ENCODE data around the gene VEZF1. TPM values are rescaled to one million over a fixed set of nuclear protein-coding genes. Genes with fewer than 3 reads are reported as not detected.

Gene VEZF1
- total RNA-seq, 6 donors from 2014 or later, result 36.4 to 99.7 (median 72.5) TPM

DNA sequence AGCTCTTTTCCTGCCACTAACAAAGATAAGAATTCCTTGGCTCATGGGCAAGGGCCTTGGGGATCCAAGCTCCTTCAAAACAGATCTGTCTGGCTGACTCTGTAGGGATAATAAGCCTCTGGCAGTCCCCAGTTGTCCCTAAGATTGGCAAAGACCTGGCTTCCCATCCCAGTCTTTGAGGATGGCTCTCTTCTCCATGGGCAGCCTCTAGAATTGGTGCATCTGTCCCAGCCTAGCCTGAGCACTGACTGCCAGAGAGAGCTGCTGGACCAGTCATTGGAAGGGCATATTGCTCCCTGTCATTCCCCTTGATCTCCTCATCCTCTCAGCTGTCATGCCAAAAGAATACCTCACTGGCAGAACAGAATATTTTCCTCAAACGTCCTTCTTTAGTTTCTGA lies 19.6 kb downstream of the VEZF1 start:
- DNase-seq, result no peak
- no peaks in the 10 kb centered on the region for H3K27me3 ChIP-seq
- no peaks in the 10 kb centered on the region for H3K9me3 ChIP-seq
- TF ChIP-seq POLR2A (IDR thresholded peaks at IDR 0.05), result no peak
- no peak for TF ChIP-seq CTCF (IDR thresholded peaks at IDR 0.05)
- TF ChIP-seq POLR2AphosphoS5 (IDR thresholded peaks at IDR 0.05), result no peak
- no peak for TF ChIP-seq EP300 (IDR thresholded peaks at IDR 0.05)
- H3K36me3 ChIP-seq, result peaks cover 4 to 19% (median 8%) of the 10 kb centered on the region in 4 donors
- no peak overlapping the region for H3K27ac ChIP-seq
- WGBS, 2 donors, result 48 to 80% methylated on average over 1 of the region's 1 CpG
- no peak overlapping the region for H3K4me3 ChIP-seq
- ATAC-seq (ENCODE audit: low FRiP score in 2 of 2), result no peak
- H3K4me1 ChIP-seq, result no peaks in the 10 kb centered on the region

DNA sequence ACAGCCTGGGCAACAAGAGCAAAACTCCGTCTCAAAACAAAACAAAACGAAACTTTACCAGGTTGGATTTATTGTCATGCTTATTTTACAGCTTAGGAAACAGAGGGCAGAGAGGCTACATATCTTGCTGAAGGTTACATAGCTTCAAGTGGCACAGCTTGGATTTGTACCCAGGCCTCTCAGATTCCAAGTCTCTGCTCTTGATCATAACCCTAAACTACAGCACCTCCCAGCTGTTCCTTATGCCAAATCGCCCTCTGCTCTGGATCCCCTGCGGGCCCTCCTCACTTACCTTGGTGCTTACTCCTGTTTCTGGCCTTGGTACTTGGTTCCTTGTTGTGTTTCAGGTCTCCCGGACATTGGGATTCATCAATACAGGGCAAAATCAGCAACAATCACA lies 21.2 kb downstream of the VEZF1 start:
- Histone ChIP-seq H3K4me1 (no peaks in the 10 kb centered on the region), H3K27me3 (no peaks in the 10 kb centered on the region), H3K36me3 (peaks cover 0 to 4% (median 0%) of the 10 kb centered on the region in 4 donors), H3K4me3 (no peak overlapping the region), H3K9me3 (no peaks in the 10 kb centered on the region), H3K27ac (no peak overlapping the region)
- WGBS, 2 donors, result 68 to 87% methylated on average over 5 of the region's 5 CpGs
- DNase-seq (no peak), ATAC-seq (ENCODE audit: low FRiP score in 2 of 2) (no peak)
- no peak for TF ChIP-seq EP300 (IDR thresholded peaks at IDR 0.05)
- TF ChIP-seq CTCF (IDR thresholded peaks at IDR 0.05), result no peak
- TF ChIP-seq POLR2AphosphoS5 (IDR thresholded peaks at IDR 0.05), result no peak

DNA sequence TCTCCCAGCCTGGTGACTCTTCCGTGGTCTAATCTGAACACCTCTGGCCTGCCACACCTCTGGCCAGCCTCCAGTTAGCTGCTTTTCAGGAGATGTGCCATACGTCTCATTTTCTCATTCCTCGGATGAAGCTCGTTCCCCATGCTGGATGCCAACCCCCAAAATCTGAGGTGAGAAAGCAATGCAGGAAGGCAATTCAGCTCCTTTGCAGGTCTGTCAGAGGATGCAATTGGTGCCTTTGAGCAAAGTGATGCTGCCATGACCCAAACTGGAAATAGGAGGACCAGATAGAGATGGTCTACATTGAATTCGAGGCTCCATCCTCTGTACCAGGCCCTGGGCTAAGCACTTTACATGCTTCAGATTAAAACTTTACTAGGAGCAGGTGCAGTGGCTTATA lies 21.8 kb downstream of the VEZF1 start:
- no peaks in the 10 kb centered on the region for H3K36me3 ChIP-seq
- no peak overlapping the region for H3K4me3 ChIP-seq
- no peaks in the 10 kb centered on the region for H3K27me3 ChIP-seq
- DNase-seq (no peak), ATAC-seq (ENCODE audit: low FRiP score in 2 of 2) (no peak)
- H3K4me1 ChIP-seq, result no peaks in the 10 kb centered on the region
- H3K27ac ChIP-seq, result no peak overlapping the region
- TF ChIP-seq POLR2AphosphoS5 (IDR thresholded peaks at IDR 0.05), result no peak
- TF ChIP-seq CTCF (IDR thresholded peaks at IDR 0.05), result no peak
- TF ChIP-seq POLR2A (IDR thresholded peaks at IDR 0.05), result no peak
- no peak for TF ChIP-seq EP300 (IDR thresholded peaks at IDR 0.05)
- WGBS, 2 donors, result 89 to 92% methylated on average over 5 of the region's 5 CpGs
- H3K9me3 ChIP-seq, result no peaks in the 10 kb centered on the region

- no peaks in the 10 kb centered on the region for H3K4me1 ChIP-seq
- H3K4me3 ChIP-seq, result no peak overlapping the region
- H3K27me3 ChIP-seq, result no peaks in the 10 kb centered on the region
- H3K36me3 ChIP-seq, result no peaks in the 10 kb centered on the region
- no peaks in the 10 kb centered on the region for H3K9me3 ChIP-seq
- ATAC-seq (ENCODE audit: low FRiP score in 2 of 2), result no peak
- TF ChIP-seq CTCF (IDR thresholded peaks at IDR 0.05) (no peak), POLR2AphosphoS5 (IDR thresholded peaks at IDR 0.05) (no peak), EP300 (IDR thresholded peaks at IDR 0.05) (no peak), POLR2A (IDR thresholded peaks at IDR 0.05) (no peak)
- 87 to 89% methylated on average over 21 to 26 of the region's 26 CpGs for WGBS, 2 donors
- no peak overlapping the region for H3K27ac ChIP-seq
- peak in 1 of 2 donors; percentile 40 for DNase-seq
Observed at GRCh38 chr17:57965521-57966160, 22.4 kb downstream of the VEZF1 start.

DNA sequence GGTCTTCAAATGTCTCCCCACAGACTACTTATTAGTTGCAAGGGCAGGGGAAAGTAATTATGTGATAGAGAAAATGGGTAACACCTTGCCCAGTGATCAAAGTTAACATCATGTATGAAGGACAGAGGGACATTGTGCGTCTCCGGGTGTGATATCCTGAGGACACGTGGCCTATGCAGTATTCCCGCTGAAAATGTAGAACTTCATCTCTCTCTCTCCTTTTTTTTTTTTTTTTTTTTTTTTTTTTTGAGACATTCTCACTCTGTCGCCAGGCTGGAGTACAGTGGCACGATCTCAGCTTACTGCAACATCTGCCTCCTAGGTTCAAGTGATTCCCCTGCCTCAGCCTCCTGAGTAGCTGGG lies 24.9 kb downstream of the VEZF1 start:
- no peaks in the 10 kb centered on the region for H3K36me3 ChIP-seq
- no peaks in the 10 kb centered on the region for H3K9me3 ChIP-seq
- H3K4me3 ChIP-seq, result no peak overlapping the region
- no peaks in the 10 kb centered on the region for H3K27me3 ChIP-seq
- WGBS, 2 donors, result 90 to 93% methylated on average over 6 of the region's 6 CpGs
- DNase-seq (no peak), ATAC-seq (ENCODE audit: low FRiP score in 2 of 2) (no peak)
- TF ChIP-seq POLR2A (IDR thresholded peaks at IDR 0.05) (no peak), CTCF (IDR thresholded peaks at IDR 0.05) (no peak)
- H3K27ac ChIP-seq, result no peak overlapping the region
- H3K4me1 ChIP-seq, result no peaks in the 10 kb centered on the region

Data from upper lobe of left lung (tissue), 6 donors.